SKM-1 (cell line): ENCODE measurements around the gene ZFP91.

Experiments used
- DNase-seq: peaks from one replicate; lab custom pipeline; 2025; ENCODE audit not compliant: unreplicated experiment; lab: John Stamatoyannopoulos, UW

The ZFP91 gene

DNA sequence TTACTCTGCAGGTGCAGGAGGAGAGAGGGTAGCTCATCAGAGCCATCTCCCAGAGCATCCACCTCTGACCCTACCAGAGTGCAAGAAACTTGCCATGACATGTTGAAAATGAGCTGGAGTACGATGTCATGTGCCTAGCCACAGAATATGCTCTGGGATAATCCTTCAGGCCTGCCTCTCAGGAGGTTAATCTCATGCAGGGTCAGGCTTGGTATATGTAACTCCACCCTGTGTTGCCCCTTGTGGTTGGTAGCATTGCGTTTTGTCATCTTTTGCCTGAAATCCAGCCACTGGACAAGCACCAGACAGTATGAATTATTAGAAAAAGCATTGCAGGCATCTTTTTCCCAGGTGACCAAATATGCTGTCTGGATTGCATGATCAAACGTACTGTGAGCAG lies 79.8 kb downstream of the ZFP91 start:
- no peak for DNase-seq

DNA sequence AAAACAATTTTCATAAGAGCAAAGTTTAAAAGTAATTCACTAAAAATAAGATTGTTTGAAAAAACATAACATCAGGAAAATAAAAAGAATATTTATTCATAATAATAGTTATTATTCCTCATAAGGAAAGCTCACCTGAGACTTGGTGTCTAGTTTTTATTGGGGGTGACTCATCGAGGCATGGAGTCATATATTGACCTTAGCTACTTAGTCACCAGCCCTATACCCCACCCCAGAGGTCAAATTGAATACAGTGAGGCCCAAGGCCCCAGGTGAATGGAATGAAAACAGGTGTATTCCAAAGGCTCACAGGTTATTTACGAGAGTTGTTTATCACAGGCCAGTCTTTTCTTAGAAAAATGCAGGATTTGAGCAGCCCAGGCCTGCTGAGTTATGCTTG lies 80.5 kb downstream of the ZFP91 start:
- no peak for DNase-seq

DNA sequence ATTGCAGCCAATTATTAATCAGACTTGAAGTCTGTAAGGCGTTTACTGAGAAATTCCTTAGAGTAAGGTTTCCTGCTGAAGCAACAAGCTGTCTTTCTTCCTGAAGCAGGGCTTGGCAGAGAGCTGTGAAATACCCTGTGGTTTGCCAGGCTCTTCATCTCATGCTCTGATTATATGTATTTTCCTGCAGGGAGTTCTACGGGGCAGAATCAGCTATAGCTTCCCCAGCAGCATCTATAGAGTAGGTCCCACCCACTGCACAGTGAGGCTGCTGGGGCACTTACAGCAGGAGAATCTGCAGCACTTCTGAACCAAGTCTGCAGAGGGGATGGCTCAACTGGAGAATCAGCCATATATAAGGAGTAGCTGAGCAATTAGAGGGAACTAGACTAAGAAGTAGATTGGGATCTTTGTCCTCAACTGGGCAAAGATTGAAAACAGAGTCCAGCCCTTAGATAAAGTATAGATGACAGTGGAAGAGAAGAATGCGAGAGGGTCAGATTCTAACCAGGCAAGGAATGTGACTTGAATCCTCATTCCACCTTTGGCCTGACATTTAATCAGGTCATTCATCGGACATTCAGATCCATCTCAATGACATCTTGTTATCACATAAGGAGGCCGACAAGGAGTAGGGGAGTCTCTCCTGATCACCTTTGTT lies 81.2 kb downstream of the ZFP91 start:
- DNase-seq, result no peak
